HepG2 (cell line): ENCODE measurements around the gene BRMS1. TPM values are rescaled to one million over a fixed set of nuclear protein-coding genes. Genes with fewer than 3 reads are reported as not detected.

Experiments used
- CBX1 ChIP-seq: IDR thresholded peaks from one replicate; pipeline ENCODE4 v1.6.1; 2016; ENCODE audit warnings: antibody characterized with exemption, low read depth
- ELF4 ChIP-seq: sonication (generic); formaldehyde crosslinking; IDR thresholded peaks from 2 replicates; pipeline ENCODE4 v1.5.0; 2020; ENCODE audit warnings: missing genetic modification reagents, mild to moderate bottlenecking, moderate library complexity, borderline replicate concordance
- FOXO1 ChIP-seq: sonication (generic); formaldehyde crosslinking; IDR thresholded peaks from 2 replicates; pipeline ENCODE4 v1.4.0; 2020; ENCODE audit warnings: missing genetic modification reagents
- HHEX ChIP-seq: IDR thresholded peaks from 2 replicates; pipeline ENCODE4 v1.6.1; 2016; ENCODE audit warnings: control low read depth
- HMGA1 ChIP-seq: sonication (generic); formaldehyde crosslinking; conservative IDR thresholded peaks from 2 replicates; pipeline ENCODE4 v1.4.0; 2020; ENCODE audit warnings: missing genetic modification reagents
- ISL2 ChIP-seq: sonication (generic); formaldehyde crosslinking; IDR thresholded peaks from 2 replicates; pipeline ENCODE4 v1.5.0; 2020; ENCODE audit warnings: missing genetic modification reagents
- JARID2 ChIP-seq: sonication (generic); formaldehyde crosslinking; IDR thresholded peaks from 2 replicates; pipeline ENCODE4 v1.8.1; 2023; ENCODE audit warnings: missing genetic modification reagents, inconsistent platforms; ENCODE audit not compliant: insufficient replicate concordance
- MED8 ChIP-seq: sonication (generic); formaldehyde crosslinking; IDR thresholded peaks from 2 replicates; pipeline ENCODE4 v1.8.1; 2023; ENCODE audit warnings: mild to moderate bottlenecking, missing genetic modification reagents; ENCODE audit not compliant: insufficient replicate concordance
- NCOA5 ChIP-seq: sonication (generic); formaldehyde crosslinking; IDR thresholded peaks from 2 replicates; pipeline ENCODE4 v1.4.0; 2020; ENCODE audit warnings: missing genetic modification reagents
- NKX3-1 ChIP-seq: sonication (generic); formaldehyde crosslinking; IDR thresholded peaks from 2 replicates; pipeline ENCODE4 v1.5.0; 2020; ENCODE audit warnings: missing genetic modification reagents
- PHF20 ChIP-seq: sonication (generic); formaldehyde crosslinking; IDR thresholded peaks from 2 replicates; pipeline ENCODE4 v1.5.0; 2020; ENCODE audit warnings: mild to moderate bottlenecking, missing genetic modification reagents
- SNRNP70 ChIP-seq: fragments of 200-400 bp; formaldehyde crosslinking; IDR thresholded peaks from 2 replicates; pipeline ENCODE4 v1.6.1; 2017; ENCODE audit warnings: mild to moderate bottlenecking, low read depth, low read length, moderate library complexity
- SSRP1 ChIP-seq: IDR thresholded peaks from 2 replicates; pipeline ENCODE4 v1.6.1; 2016; ENCODE audit warnings: control low read depth
- STAT5B ChIP-seq: sonication (generic); formaldehyde crosslinking; IDR thresholded peaks from 2 replicates; pipeline ENCODE4 v1.4.0; 2020; ENCODE audit warnings: missing genetic modification reagents
- XBP1 ChIP-seq: sonication (generic); formaldehyde crosslinking; IDR thresholded peaks from 2 replicates; pipeline ENCODE4 v1.5.0; 2020; ENCODE audit warnings: missing genetic modification reagents
- ZBTB1 ChIP-seq: sonication (generic); formaldehyde crosslinking; IDR thresholded peaks from 2 replicates; pipeline ENCODE4 v1.4.0; 2020; ENCODE audit warnings: missing genetic modification reagents, borderline replicate concordance
- ZBTB42 ChIP-seq: sonication (generic); formaldehyde crosslinking; IDR thresholded peaks from 2 replicates; pipeline ENCODE4 v1.5.0; 2020; ENCODE audit warnings: mild to moderate bottlenecking, missing genetic modification reagents
- ZC3H13 ChIP-seq: sonication (generic); formaldehyde crosslinking; IDR thresholded peaks from 2 replicates; pipeline ENCODE4 v1.8.1; 2023; ENCODE audit warnings: mild to moderate bottlenecking, missing genetic modification reagents, moderate library complexity
- ZNF430 ChIP-seq: sonication (generic); formaldehyde crosslinking; IDR thresholded peaks from 2 replicates; pipeline ENCODE4 v1.9.0; 2021; ENCODE audit warnings: mild to moderate bottlenecking, missing genetic modification reagents
- ZNF564 ChIP-seq: sonication (generic); formaldehyde crosslinking; IDR thresholded peaks from 2 replicates; pipeline ENCODE4 v1.8.1; 2023; ENCODE audit warnings: mild to moderate bottlenecking, missing genetic modification reagents
- ZNF678 ChIP-seq: sonication (generic); formaldehyde crosslinking; IDR thresholded peaks from 2 replicates; pipeline ENCODE4 v1.4.0; 2020; ENCODE audit warnings: mild to moderate bottlenecking, missing genetic modification reagents
- polyA plus RNA-seq, 8 experiments: library from polyadenylated mRNA; depleted of rRNA in 3 of 8; stranded (reverse) in 7 of 8; unstranded in 1 of 8; fragments of >200 nt; fragmentation: Illumina TruSeq in 4 of 8; extraction: Trizol in 4 of 8; gene quantifications; 2 replicates each; pipeline versions ENCODE4 v1.2.1 to v1.2.3, GENCODE V29; 2011 to 2016; ENCODE audit warnings: low read depth in 4 of 8, missing spikeins in 1 of 8, mixed read lengths in 1 of 8; ENCODE audit not compliant: insufficient read depth in 1 of 8
- total RNA-seq, 5 experiments: library from RNA; depleted of rRNA; stranded (reverse); fragments of >200 nt; fragmentation: Illumina TruSeq; extraction: Trizol; gene quantifications; 2 replicates each; pipeline ENCODE4 v1.2.3, GENCODE V29; 2016; ENCODE audit warnings: low read depth in 1 of 5
- TF ChIP-seq, protein P1 (sequence below): sonication (generic); formaldehyde crosslinking; IDR thresholded peaks from 2 replicates; pipeline ENCODE4 v1.4.0; 2020; ENCODE audit warnings: mild to moderate bottlenecking, missing genetic modification reagents
- TF ChIP-seq, protein P2 (sequence below): sonication (generic); formaldehyde crosslinking; IDR thresholded peaks from 2 replicates; pipeline ENCODE4 v1.5.1; 2020; ENCODE audit warnings: missing genetic modification reagents, mild to moderate bottlenecking, borderline replicate concordance
- TF ChIP-seq, protein P3 (sequence below): IDR thresholded peaks from 2 replicates; pipeline ENCODE4 v1.6.1; 2016; ENCODE audit warnings: missing genetic modification reagents, missing compliant biosample characterization
- TF ChIP-seq, protein P4 (sequence below): sonication (generic); formaldehyde crosslinking; IDR thresholded peaks from 2 replicates; pipeline ENCODE4 v1.8.1; 2023; ENCODE audit warnings: mild to moderate bottlenecking, inconsistent platforms, moderate library complexity, missing genetic modification reagents, borderline replicate concordance

BRMS1 gene
- total and polyA plus RNA-seq, 2 of the 13 experiments (the other 11 are each of a cell fraction or from before 2014, with no cell fraction given): 15.8 to 55.7 TPM

DNA sequence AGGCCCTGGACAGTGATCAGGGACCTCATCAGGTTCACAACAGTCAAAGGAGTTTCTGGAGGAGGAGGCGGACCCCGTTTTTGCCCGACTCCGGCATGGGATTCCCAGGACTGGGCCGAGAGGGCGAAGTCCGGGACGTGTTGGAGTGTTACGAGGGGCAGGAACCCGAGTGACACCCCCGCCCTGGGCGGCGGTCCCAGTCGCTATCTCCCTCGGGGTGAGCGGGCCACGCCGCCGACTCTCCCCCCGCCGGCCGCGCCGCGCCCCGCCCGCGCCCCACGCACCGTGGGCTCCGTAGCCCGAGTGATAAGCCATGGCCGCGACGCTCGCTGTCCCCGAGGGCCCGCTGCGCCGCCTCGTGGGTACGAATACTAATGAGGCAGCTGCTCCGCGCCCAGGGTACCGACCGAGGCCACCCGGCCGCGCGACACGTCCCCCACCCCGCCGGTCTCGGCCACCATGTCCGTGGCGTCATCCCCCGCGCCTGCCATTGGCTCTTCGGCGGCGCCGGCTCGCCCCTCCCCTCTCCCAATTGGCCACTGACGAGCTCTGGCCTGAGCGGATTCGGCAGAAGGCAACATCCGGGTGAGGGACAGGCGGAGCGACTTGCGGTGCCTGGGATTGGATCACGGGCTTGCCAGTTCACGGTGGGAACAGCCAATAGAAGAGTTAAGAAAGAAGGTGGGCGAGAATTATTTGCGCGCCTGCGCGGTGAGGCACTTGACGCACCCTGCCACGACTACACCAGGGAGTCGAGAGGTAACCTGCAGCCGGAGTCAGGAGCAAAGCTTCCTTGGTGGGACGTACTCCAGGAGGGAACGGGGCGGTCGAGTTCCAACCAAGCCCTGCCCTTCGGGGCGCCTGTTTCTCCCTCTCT lies 56.0 kb downstream of the BRMS1 start, which contains the start of gene YIF1A (continued):
- TF ChIP-seq ELF4 (CRISPR knock-in tag): no peak
- TF ChIP-seq, protein P1, sequence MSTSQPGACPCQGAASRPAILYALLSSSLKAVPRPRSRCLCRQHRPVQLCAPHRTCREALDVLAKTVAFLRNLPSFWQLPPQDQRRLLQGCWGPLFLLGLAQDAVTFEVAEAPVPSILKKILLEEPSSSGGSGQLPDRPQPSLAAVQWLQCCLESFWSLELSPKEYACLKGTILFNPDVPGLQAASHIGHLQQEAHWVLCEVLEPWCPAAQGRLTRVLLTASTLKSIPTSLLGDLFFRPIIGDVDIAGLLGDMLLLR (CRISPR knock-in tag): no peak
- TF ChIP-seq ZBTB1 (CRISPR knock-in tag): no peak
- TF ChIP-seq, protein P2, sequence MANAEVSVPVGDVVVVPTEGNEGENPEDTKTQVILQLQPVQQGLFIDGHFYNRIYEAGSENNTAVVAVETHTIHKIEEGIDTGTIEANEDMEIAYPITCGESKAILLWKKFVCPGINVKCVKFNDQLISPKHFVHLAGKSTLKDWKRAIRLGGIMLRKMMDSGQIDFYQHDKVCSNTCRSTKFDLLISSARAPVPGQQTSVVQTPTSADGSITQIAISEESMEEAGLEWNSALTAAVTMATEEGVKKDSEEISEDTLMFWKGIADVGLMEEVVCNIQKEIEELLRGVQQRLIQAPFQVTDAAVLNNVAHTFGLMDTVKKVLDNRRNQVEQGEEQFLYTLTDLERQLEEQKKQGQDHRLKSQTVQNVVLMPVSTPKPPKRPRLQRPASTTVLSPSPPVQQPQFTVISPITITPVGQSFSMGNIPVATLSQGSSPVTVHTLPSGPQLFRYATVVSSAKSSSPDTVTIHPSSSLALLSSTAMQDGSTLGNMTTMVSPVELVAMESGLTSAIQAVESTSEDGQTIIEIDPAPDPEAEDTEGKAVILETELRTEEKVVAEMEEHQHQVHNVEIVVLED (CRISPR knock-in tag): peak; percentile 63; the same call in 1 of the 2 replicates
- no peak; the same call in 1 of the 2 replicates for TF ChIP-seq ZC3H13
- no peak for TF ChIP-seq NCOA5 (CRISPR knock-in tag)
- TF ChIP-seq, protein P3, sequence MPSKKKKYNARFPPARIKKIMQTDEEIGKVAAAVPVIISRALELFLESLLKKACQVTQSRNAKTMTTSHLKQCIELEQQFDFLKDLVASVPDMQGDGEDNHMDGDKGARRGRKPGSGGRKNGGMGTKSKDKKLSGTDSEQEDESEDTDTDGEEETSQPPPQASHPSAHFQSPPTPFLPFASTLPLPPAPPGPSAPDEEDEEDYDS (CRISPR knock-in tag): peak; percentile 89
- TF ChIP-seq SSRP1 (CRISPR knock-in tag): no peak
- 0 out of 2 replicates have a peak, but pooled peaks have one; percentile 12 for TF ChIP-seq FOXO1
- TF ChIP-seq ZNF564: peak; percentile 53; the same call in 1 of the 2 replicates
- TF ChIP-seq ISL2 (CRISPR knock-in tag): peak; percentile 8; the same call in 1 of the 2 replicates
- TF ChIP-seq NKX3-1 (CRISPR knock-in tag): peak; percentile 13; the same call in 1 of the 2 replicates
- peak; percentile 46 for TF ChIP-seq PHF20 (CRISPR knock-in tag)
- TF ChIP-seq HHEX (CRISPR knock-in tag): no peak
- TF ChIP-seq SNRNP70: no peak
- TF ChIP-seq, protein P4, sequence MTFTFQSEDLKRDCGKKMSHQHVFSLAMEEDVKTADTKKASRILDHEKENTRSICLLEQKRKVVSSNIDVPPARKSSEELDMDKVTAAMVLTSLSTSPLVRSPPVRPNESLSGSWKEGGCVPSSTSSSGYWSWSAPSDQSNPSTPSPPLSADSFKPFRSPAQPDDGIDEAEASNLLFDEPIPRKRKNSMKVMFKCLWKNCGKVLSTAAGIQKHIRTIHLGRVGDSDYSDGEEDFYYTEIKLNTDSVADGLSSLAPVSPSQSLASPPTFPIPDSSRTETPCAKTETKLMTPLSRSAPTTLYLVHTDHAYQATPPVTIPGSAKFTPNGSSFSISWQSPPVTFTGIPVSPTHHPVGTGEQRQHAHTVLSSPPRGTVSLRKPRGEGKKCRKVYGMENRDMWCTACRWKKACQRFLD: no peak
- no peak for TF ChIP-seq ZNF430 (CRISPR knock-in tag)
- no peak for TF ChIP-seq STAT5B (CRISPR knock-in tag)
- no peak for TF ChIP-seq HMGA1 (CRISPR knock-in tag)
- TF ChIP-seq CBX1: no peak
- TF ChIP-seq ZBTB42 (CRISPR knock-in tag): no peak
- no peak for TF ChIP-seq XBP1 (CRISPR knock-in tag)
- no peak for TF ChIP-seq MED8
- peak; percentile 17 for TF ChIP-seq JARID2 (CRISPR knock-in tag)
- no peak; the same call in none of the 2 replicates for TF ChIP-seq ZNF678
